DOHH2 (cell line): ENCODE data around the gene PLCD4.

Experiments
- CTCF ChIP-seq: fragments of 200-600 bp; sonication (generic); IDR thresholded peaks from one replicate; pipeline ENCODE4 v1.5.1; 2014; ENCODE audit warnings: antibody characterized with exemption, mild to moderate bottlenecking, low read depth, low read length; ENCODE audit not compliant: poor library complexity, severe bottlenecking
- EZH2phosphoT487 ChIP-seq: fragments of 200-600 bp; sonication (generic); IDR thresholded peaks from 2 replicates; pipeline ENCODE4 v1.6.1; 2017; ENCODE audit warnings: borderline replicate concordance, mild to moderate bottlenecking, antibody characterized with exemption, low read length, moderate library complexity, mixed read lengths

GRCh38 chr2:218568190-218569037, 39.3 kb upstream of the PLCD4 start, which contains the start of the genes CNOT9 and USP37:
- no peak for TF ChIP-seq CTCF
- no peak for TF ChIP-seq EZH2phosphoT487
